ENCODE data around the gene CDK14. TPM values are rescaled to one million over a fixed set of nuclear protein-coding genes. Genes with fewer than 3 reads are reported as not detected.

CDK14 gene
- polyA plus RNA-seq, 3 donors: 1.7 to 2.5 (median 2.1) TPM

DNA sequence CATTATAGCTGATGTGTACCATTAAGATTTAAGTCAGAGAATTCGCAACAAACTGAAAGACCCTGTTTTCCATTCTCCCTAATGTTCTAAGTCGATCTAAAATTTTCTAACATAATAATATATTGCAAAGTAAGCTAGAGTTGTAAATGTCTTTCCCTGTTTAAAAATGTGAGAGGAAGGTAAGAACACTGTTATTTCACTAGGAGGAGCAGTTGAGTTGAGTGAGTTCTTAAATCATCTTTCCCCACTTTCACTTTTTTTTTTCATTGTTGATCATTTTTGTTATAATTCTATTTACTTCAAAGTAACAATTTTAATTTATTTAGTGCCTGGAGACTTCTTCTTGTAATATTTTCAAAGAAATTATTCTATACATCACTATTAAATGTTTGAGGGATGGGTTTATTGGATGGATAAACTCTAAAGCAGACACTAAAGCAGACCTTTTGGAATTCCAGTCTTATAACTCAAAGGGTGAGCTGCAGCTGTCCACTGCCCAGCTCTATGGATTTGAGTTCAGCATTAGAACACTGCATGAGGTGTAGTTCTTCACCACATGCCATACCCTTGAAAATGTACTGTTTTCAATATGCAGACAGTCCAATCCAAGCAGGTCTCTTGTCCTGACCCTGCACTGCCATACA lies 486.9 kb downstream of the CDK14 start:
- no peaks in the 10 kb centered on the region for H3K27me3 Mint-ChIP-seq (ENCODE audit: low read depth in 3 of 3)
- Histone ChIP-seq H3K4me1 (ENCODE audit: control insufficient read depth in 1 of 2, insufficient read depth in 2 of 2, low read length in 2 of 2) (no peaks in the 10 kb centered on the region), H3K27ac (ENCODE audit: low read depth in 1 of 2, low read length in 2 of 2) (peak overlapping the region in 1 of 2 donors; percentile 24), H3K27me3 (ENCODE audit: control insufficient read depth in 2 of 2, insufficient read depth in 2 of 2, low read length in 2 of 2) (no peaks in the 10 kb centered on the region), H3K4me3 (replicated peaks in 1 of 3; ENCODE audit: low read depth in 2 of 3, low read length in 3 of 3) (no peak overlapping the region), H4K20me1 (ENCODE audit: insufficient read depth, low read length) (no peaks in the 10 kb centered on the region), H3K4me2 (replicated peaks; ENCODE audit: extremely low read depth, low read length, poor library complexity, severe bottlenecking) (no peak overlapping the region), H3K9me3 (replicated peaks in 1 of 2; ENCODE audit: control insufficient read depth in 1 of 2, insufficient read depth in 1 of 2, low read length in 2 of 2) (no peaks in the 10 kb centered on the region), H3K36me3 (replicated peaks in 1 of 2; ENCODE audit: control insufficient read depth in 1 of 2, insufficient read depth in 2 of 2, low read length in 2 of 2) (no peaks in the 10 kb centered on the region), H3K79me2 (ENCODE audit: insufficient read depth, low read length) (no peaks in the 10 kb centered on the region), H3K9ac (ENCODE audit: insufficient read depth, low read length, poor library complexity, severe bottlenecking) (no peak overlapping the region), H2AFZ (ENCODE audit: insufficient read depth, low read depth, low read length, poor library complexity, severe bottlenecking) (no peak overlapping the region)
- no peak overlapping the region for H3K27ac Mint-ChIP-seq
- H3K36me3 Mint-ChIP-seq: no peaks in the 10 kb centered on the region
- DNase-seq: no peak
- no CpG with 5 or more reads among the region's 2 CpGs for WGBS (ENCODE audit: insufficient coverage)
- TF ChIP-seq CTCF (IDR thresholded peaks at IDR 0.05): peak; percentile 67
- H3K9me3 Mint-ChIP-seq: no peaks in the 10 kb centered on the region
- H3K4me1 Mint-ChIP-seq: no peaks in the 10 kb centered on the region
- intact Hi-C loops (cut with micrococcal nuclease): loop anchor here in 1 of 2 donors (5.0 kb wide), 1 partner anchor 554 kb away; no protein-coding TSS in a partner anchor
- no peak overlapping the region for H3K4me3 Mint-ChIP-seq

GRCh38 chr7:91083855-91084644 lies 487.9 kb downstream of the CDK14 start:
- DNase-seq: no peak
- no peak overlapping the region for H2AFZ ChIP-seq (ENCODE audit: insufficient read depth, low read depth, low read length, poor library complexity, severe bottlenecking)
- H3K9ac ChIP-seq (ENCODE audit: insufficient read depth, low read length, poor library complexity, severe bottlenecking): no peak overlapping the region
- TF ChIP-seq CTCF (IDR thresholded peaks at IDR 0.05): no peak
- H3K27me3 ChIP-seq (ENCODE audit: control insufficient read depth in 2 of 2, insufficient read depth in 2 of 2, low read length in 2 of 2): no peaks in the 10 kb centered on the region
- no peaks in the 10 kb centered on the region for H3K36me3 ChIP-seq (replicated peaks in 1 of 2; ENCODE audit: control insufficient read depth in 1 of 2, insufficient read depth in 2 of 2, low read length in 2 of 2)
- WGBS (ENCODE audit: insufficient coverage): no CpG with 5 or more reads among the region's 3 CpGs
- H3K36me3 Mint-ChIP-seq: no peaks in the 10 kb centered on the region
- H3K27ac ChIP-seq (ENCODE audit: low read depth in 1 of 2, low read length in 2 of 2): peak overlapping the region in 1 of 2 donors; percentile 24
- no peaks in the 10 kb centered on the region for H3K4me1 ChIP-seq (ENCODE audit: control insufficient read depth in 1 of 2, insufficient read depth in 2 of 2, low read length in 2 of 2)
- no peak overlapping the region for H3K4me3 Mint-ChIP-seq
- no peaks in the 10 kb centered on the region for H4K20me1 ChIP-seq (ENCODE audit: insufficient read depth, low read length)
- no peaks in the 10 kb centered on the region for H3K79me2 ChIP-seq (ENCODE audit: insufficient read depth, low read length)
- no peaks in the 10 kb centered on the region for H3K27me3 Mint-ChIP-seq (ENCODE audit: low read depth in 3 of 3)
- no peaks in the 10 kb centered on the region for H3K4me1 Mint-ChIP-seq
- no peak overlapping the region for H3K4me3 ChIP-seq (replicated peaks in 1 of 3; ENCODE audit: low read depth in 2 of 3, low read length in 3 of 3)
- no peaks in the 10 kb centered on the region for H3K9me3 ChIP-seq (replicated peaks in 1 of 2; ENCODE audit: control insufficient read depth in 1 of 2, insufficient read depth in 1 of 2, low read length in 2 of 2)
- intact Hi-C loops (cut with micrococcal nuclease): loop anchor here in 1 of 2 donors (5.0 kb wide), 1 partner anchor 553 kb away; no protein-coding TSS in a partner anchor
- peak overlapping the region in 2 of 7 donors; percentile 50 to 77 for H3K27ac Mint-ChIP-seq
- H3K9me3 Mint-ChIP-seq: no peaks in the 10 kb centered on the region
- no peak overlapping the region for H3K4me2 ChIP-seq (replicated peaks; ENCODE audit: extremely low read depth, low read length, poor library complexity, severe bottlenecking)
